ENCODE measurements around the gene ZSWIM6. TPM values are rescaled to one million over a fixed set of nuclear protein-coding genes. Genes with fewer than 3 reads are reported as not detected.

ZSWIM6 gene
- total RNA-seq, 1 experiment from 2014 or later: 12.9 TPM

DNA sequence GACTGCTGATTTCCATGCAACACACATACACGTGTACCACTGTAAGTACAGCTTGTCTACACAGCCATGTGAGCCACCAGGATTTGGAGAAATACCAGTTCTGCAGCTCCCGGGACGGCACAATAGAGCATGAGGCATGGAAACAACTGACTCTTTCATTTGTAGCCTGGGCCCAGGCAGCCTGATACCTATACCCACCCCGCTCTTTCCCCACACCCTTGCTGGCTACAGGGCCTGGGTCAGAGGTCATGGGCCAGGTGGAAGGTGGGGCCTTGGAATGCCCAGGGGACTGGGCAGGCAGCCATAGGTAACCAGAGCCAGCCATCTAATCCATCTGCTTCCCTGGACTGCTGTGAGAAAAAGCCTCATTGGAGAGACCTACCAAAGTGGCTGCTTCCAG, 39.0 kb upstream of the ZSWIM6 start:
- intact Hi-C loops (cut with micrococcal nuclease; ENCODE audit: unreplicated experiment): loop anchor here (1.0 to 5.0 kb wide), 2 partner anchors 38 to 39 kb away; partner anchors contain the start of gene ZSWIM6
- H3K36me3 ChIP-seq (ENCODE audit: low read depth): no peaks in the 10 kb centered on the region
- no peaks in the 10 kb centered on the region for H3K9me3 ChIP-seq (ENCODE audit: insufficient read depth, low read depth)
- H3K79me2 ChIP-seq (ENCODE audit: low read depth): no peaks in the 10 kb centered on the region
- TF ChIP-seq EZH2 (IDR thresholded peaks at IDR 0.05; ENCODE audit: low read depth) (no peak), CTCF (conservative IDR thresholded peaks at IDR 0.05) (no peak)
- POLR2A ChIA-PET (ENCODE audit: unreplicated experiment): no interaction called here
- H3K4me2 ChIP-seq: peak overlapping the region; percentile 23; the same call in 1 of the 2 replicates
- no TSS peak for BruUV-seq (replicated peaks)
- H3K4me1 ChIP-seq (replicated peaks; ENCODE audit: insufficient read depth): peaks cover 35% of the 10 kb centered on the region
- H3F3A ChIP-seq (ENCODE audit: insufficient read depth, low read depth): peaks cover 21% of the 10 kb centered on the region
- H3K9me2 ChIP-seq (ENCODE audit: insufficient read depth): no peaks in the 10 kb centered on the region
- H4K20me1 ChIP-seq (ENCODE audit: insufficient read depth): no peaks in the 10 kb centered on the region
- no peaks in the 10 kb centered on the region for H3K27me3 ChIP-seq (ENCODE audit: insufficient read depth, low read depth)
- H3K27ac ChIP-seq: peak overlapping the region; percentile 29
- no peak overlapping the region for H3K4me3 ChIP-seq
- peak; percentile 82 to 90 for DNase-seq
- no peak overlapping the region for H2AFZ ChIP-seq
- CTCF ChIA-PET: interaction anchor here (0.6 to 1.0 kb wide), 2 partner anchors 11 to 18 kb away, joined by 3 to 17 read pairs; no protein-coding TSS in a partner anchor

DNA sequence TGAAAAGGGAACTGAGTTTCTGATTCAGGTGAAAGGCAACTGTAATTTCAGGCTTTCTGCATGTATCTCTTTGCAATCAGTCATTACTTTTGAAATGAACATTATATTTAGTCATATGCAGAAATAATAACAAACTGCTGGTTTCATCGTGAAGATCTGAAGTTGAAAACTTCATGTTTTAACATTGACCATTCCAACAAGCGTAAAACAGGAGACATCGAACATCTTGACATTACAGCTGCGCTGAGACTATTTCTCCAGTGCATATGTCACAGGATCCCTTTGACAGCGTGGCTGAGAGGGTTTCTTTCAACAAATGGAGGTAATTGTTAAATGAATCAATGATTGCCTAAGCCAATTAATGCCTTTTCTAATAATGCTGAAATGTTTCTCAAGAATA, 38.2 kb upstream of the ZSWIM6 start:
- H4K20me1 ChIP-seq (ENCODE audit: insufficient read depth): no peaks in the 10 kb centered on the region
- intact Hi-C loops (cut with micrococcal nuclease; ENCODE audit: unreplicated experiment): loop anchor here (1.0 to 5.0 kb wide), 2 partner anchors 38 to 39 kb away; partner anchors contain the start of gene ZSWIM6
- no peaks in the 10 kb centered on the region for H3K9me3 ChIP-seq (ENCODE audit: insufficient read depth, low read depth)
- peak in 1 of 2 experiments; percentile 15 for DNase-seq
- CTCF ChIA-PET: no interaction called here
- H3K9me2 ChIP-seq (ENCODE audit: insufficient read depth): no peaks in the 10 kb centered on the region
- no peak for TF ChIP-seq EZH2 (IDR thresholded peaks at IDR 0.05; ENCODE audit: low read depth)
- no peaks in the 10 kb centered on the region for H3K36me3 ChIP-seq (ENCODE audit: low read depth)
- peak overlapping the region; percentile 23; the same call in 1 of the 2 replicates for H3K4me2 ChIP-seq
- no peak overlapping the region for H2AFZ ChIP-seq
- H3K4me3 ChIP-seq: no peak overlapping the region
- no peaks in the 10 kb centered on the region for H3K27me3 ChIP-seq (ENCODE audit: insufficient read depth, low read depth)
- no peaks in the 10 kb centered on the region for H3K79me2 ChIP-seq (ENCODE audit: low read depth)
- POLR2A ChIA-PET (ENCODE audit: unreplicated experiment): no interaction called here
- peaks cover 42% of the 10 kb centered on the region for H3K4me1 ChIP-seq (replicated peaks; ENCODE audit: insufficient read depth)
- no peak overlapping the region for H3K27ac ChIP-seq
- peaks cover 21% of the 10 kb centered on the region for H3F3A ChIP-seq (ENCODE audit: insufficient read depth, low read depth)
- BruUV-seq (replicated peaks): no TSS peak

DNA sequence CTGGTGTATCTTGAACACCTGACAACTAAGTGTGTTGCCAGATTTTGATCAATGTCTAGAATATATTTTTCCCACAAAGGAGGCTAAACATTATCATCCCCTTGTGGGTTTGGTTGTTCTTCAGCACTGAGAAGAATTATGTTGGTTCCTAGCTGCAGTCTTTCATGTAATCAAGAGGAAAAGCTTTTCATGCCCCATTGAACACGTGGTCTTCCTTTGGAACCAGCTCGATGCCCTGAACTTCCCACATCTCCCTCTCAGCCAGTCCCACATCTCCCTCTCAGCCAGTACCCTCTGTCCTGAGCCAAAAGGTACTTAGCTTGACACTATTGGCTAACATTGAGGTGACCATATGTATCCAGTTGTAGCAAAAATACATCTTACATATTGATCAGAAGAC, 36.7 kb upstream of the ZSWIM6 start:
- Histone ChIP-seq H3K79me2 (ENCODE audit: low read depth) (no peaks in the 10 kb centered on the region), H2AFZ (no peak overlapping the region), H3K4me1 (replicated peaks; ENCODE audit: insufficient read depth) (peaks cover 43% of the 10 kb centered on the region), H3K36me3 (ENCODE audit: low read depth) (no peaks in the 10 kb centered on the region), H3F3A (ENCODE audit: insufficient read depth, low read depth) (peaks cover 21% of the 10 kb centered on the region), H3K27ac (no peak overlapping the region), H3K4me2 (no peak overlapping the region), H3K9me3 (ENCODE audit: insufficient read depth, low read depth) (no peaks in the 10 kb centered on the region), H3K27me3 (ENCODE audit: insufficient read depth, low read depth) (no peaks in the 10 kb centered on the region), H4K20me1 (ENCODE audit: insufficient read depth) (no peaks in the 10 kb centered on the region), H3K4me3 (no peak overlapping the region), H3K9me2 (ENCODE audit: insufficient read depth) (no peaks in the 10 kb centered on the region)
- TF ChIP-seq EZH2 (IDR thresholded peaks at IDR 0.05; ENCODE audit: low read depth): no peak
- no peak for TF ChIP-seq CTCF (conservative IDR thresholded peaks at IDR 0.05)
- intact Hi-C loops (cut with micrococcal nuclease; ENCODE audit: unreplicated experiment): no loop called here
- POLR2A ChIA-PET (ENCODE audit: unreplicated experiment): no interaction called here
- DNase-seq: peak in 1 of 2 experiments; percentile 18
- BruUV-seq (replicated peaks): no TSS peak
- CTCF ChIA-PET: interaction anchor here (0.6 kb wide), 1 partner anchor 331 kb away, joined by 3 read pairs; no protein-coding TSS in a partner anchor

GRCh38 chr5:61298066-61298465, 34.0 kb upstream of the ZSWIM6 start:
- TF ChIP-seq EZH2 (IDR thresholded peaks at IDR 0.05; ENCODE audit: low read depth): no peak
- TF ChIP-seq CTCF (conservative IDR thresholded peaks at IDR 0.05): no peak
- Histone ChIP-seq H3K9me2 (ENCODE audit: insufficient read depth) (no peaks in the 10 kb centered on the region), H3K27me3 (ENCODE audit: insufficient read depth, low read depth) (no peaks in the 10 kb centered on the region), H3K4me1 (replicated peaks; ENCODE audit: insufficient read depth) (peaks cover 54% of the 10 kb centered on the region), H3K79me2 (ENCODE audit: low read depth) (no peaks in the 10 kb centered on the region), H3K4me2 (no peak overlapping the region), H4K20me1 (ENCODE audit: insufficient read depth) (no peaks in the 10 kb centered on the region), H3K9me3 (ENCODE audit: insufficient read depth, low read depth) (no peaks in the 10 kb centered on the region), H3K36me3 (ENCODE audit: low read depth) (no peaks in the 10 kb centered on the region), H3K27ac (no peak overlapping the region), H3F3A (ENCODE audit: insufficient read depth, low read depth) (peaks cover 33% of the 10 kb centered on the region), H3K4me3 (no peak overlapping the region), H2AFZ (no peak overlapping the region)
- ChIA-PET POLR2A (ENCODE audit: unreplicated experiment) (no interaction called here), CTCF (no interaction called here)
- intact Hi-C loops (cut with micrococcal nuclease; ENCODE audit: unreplicated experiment): no loop called here
- BruUV-seq (replicated peaks): no TSS peak
- DNase-seq: peak in 1 of 2 experiments; percentile 28
